Thymus (tissue), 11 donors: ENCODE measurements around the gene TSN. TPM values are rescaled to one million over a fixed set of nuclear protein-coding genes. Genes with fewer than 3 reads are reported as not detected.
A peak's percentile ranks its signal among the peaks of the same experiment; 100 is the strongest.

Experiments used
- DNase-seq, 9 donors: peaks; one replicate each; pipeline ENCODE4 v3.0.0-alpha.2; 2013; ENCODE audit warnings: low spot score in 9 of 9, low read depth in 6 of 9, missing footprints in 1 of 9
- H3K27ac ChIP-seq, 2 donors: one replicate each; pipeline ENCODE4 v1.5.1; 2013; ENCODE audit warnings: control low read depth in 1 of 2, low read depth in 1 of 2, low read length in 1 of 2, mild to moderate bottlenecking in 1 of 2, moderate library complexity in 1 of 2
- H3K27me3 ChIP-seq, 2 donors: one replicate each; pipeline ENCODE4 v1.5.1; 2013; ENCODE audit warnings: low read length in 1 of 2; ENCODE audit not compliant: control insufficient read depth in 2 of 2, insufficient read depth in 1 of 2
- H3K36me3 ChIP-seq, 2 donors: one replicate each; pipeline ENCODE4 v1.5.1; 2013; ENCODE audit warnings: low read length in 1 of 2, mild to moderate bottlenecking in 1 of 2, moderate library complexity in 1 of 2; ENCODE audit not compliant: control insufficient read depth in 2 of 2, insufficient read depth in 2 of 2
- H3K4me1 ChIP-seq, 2 donors: one replicate each; pipeline ENCODE4 v1.5.1; 2013; ENCODE audit warnings: low read length in 2 of 2; ENCODE audit not compliant: control insufficient read depth in 2 of 2, insufficient read depth in 2 of 2
- H3K4me3 ChIP-seq, 2 donors: one replicate each; pipeline ENCODE4 v1.5.1; 2013; ENCODE audit warnings: low read length in 2 of 2, control low read depth in 1 of 2, mild to moderate bottlenecking in 1 of 2
- H3K9me3 ChIP-seq, 2 donors: one replicate each; pipeline ENCODE4 v1.5.1; 2013; ENCODE audit warnings: low read length in 1 of 2, mild to moderate bottlenecking in 1 of 2; ENCODE audit not compliant: control insufficient read depth in 2 of 2, insufficient read depth in 1 of 2
- WGBS: extraction: QIAGEN DNeasy Blood & Tissue Kit; methylation state at CpG from one replicate; pipeline ENCODE4 v1.1.7; 2013; 5-methylcytosine and 5-hydroxymethylcytosine counted together
- polyA plus RNA-seq: library from polyadenylated mRNA; stranded (reverse); fragments of 200-250 nt; gene quantifications from one replicate; pipeline ENCODE4 v1.2.3, GENCODE V29; 2013
- total RNA-seq: library from RNA; stranded (reverse); fragments of 120-200 nt; gene quantifications from one replicate; pipeline ENCODE4 v1.2.4, GENCODE V29; 2013
- donor health status: healthy.

Gene TSN
- total and polyA plus RNA-seq, 2 donors, result 48.0 to 48.5 TPM

GRCh38 chr2:121766624-121767023 is 11.2 kb downstream of the TSN start:
- H3K9me3 ChIP-seq, result no peaks in the 10 kb centered on the region
- H3K27ac ChIP-seq, result peak overlapping the region in 1 of 2 donors; percentile 31
- H3K36me3 ChIP-seq, result peaks cover 44 to 60% of the 10 kb centered on the region in 2 donors
- 94% methylated on average over 1 of the region's 1 CpG for WGBS
- H3K4me1 ChIP-seq, result peaks cover 0 to under 1% of the 10 kb centered on the region in 2 donors
- DNase-seq, result no peak
- H3K27me3 ChIP-seq, result no peaks in the 10 kb centered on the region
- H3K4me3 ChIP-seq, result no peak overlapping the region

DNA sequence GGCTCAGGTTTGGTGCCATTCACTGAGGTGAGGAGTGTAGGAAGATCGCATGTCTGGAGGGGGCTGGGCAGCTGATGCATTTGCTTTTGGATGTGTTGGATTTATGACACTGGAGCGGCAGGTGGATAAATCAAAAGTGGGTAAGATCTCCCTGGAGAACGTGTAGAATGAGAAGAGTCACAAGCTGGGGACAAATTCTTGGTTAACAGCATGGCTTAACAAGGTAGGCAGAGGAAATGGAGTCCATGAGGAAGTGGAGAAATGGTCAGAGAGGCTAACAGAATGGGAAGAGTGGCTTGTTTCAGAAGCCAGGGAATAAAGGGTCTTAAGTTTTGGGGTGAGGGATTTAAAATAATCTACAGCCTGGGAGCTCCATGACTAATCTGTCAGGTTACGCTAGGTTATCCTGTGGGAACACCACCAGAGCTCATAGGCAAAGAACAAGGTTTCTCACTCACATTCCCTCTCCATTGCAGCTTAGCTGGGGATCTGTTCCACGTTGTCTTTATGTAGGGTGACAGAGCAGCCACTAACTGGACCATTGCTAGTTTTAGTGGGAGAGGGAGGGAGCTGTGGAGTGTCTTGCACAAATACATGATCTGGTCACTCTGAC is 12.8 kb downstream of the TSN start:
- peaks cover 44 to 56% of the 10 kb centered on the region in 2 donors for H3K36me3 ChIP-seq
- 94% methylated on average over 5 of the region's 5 CpGs for WGBS

GRCh38 chr2:121771976-121772742 is 16.7 kb downstream of the TSN start:
- DNase-seq, result no peak
- peak overlapping the region; percentile 21 to 26 for H3K27ac ChIP-seq
- 85% methylated on average over 6 of the region's 6 CpGs for WGBS

More for the DNA sequence above, 12.8 kb downstream of the TSN start:
- no peak overlapping the region for H3K4me3 ChIP-seq
- H3K27ac ChIP-seq, result peak overlapping the region in 1 of 2 donors; percentile 38
- no peaks in the 10 kb centered on the region for H3K9me3 ChIP-seq
- peaks cover 0 to 4% of the 10 kb centered on the region in 2 donors for H3K4me1 ChIP-seq
- DNase-seq, result no peak
- H3K27me3 ChIP-seq, result no peaks in the 10 kb centered on the region

GRCh38 chr2:121774235-121774634 is 18.8 kb downstream of the TSN start:
- DNase-seq, result no peak
- WGBS, result 98% methylated on average over 13 of the region's 13 CpGs
- Histone ChIP-seq H3K27me3 (no peaks in the 10 kb centered on the region), H3K36me3 (no peaks in the 10 kb centered on the region), H3K4me1 (peaks cover 0 to 4% of the 10 kb centered on the region in 2 donors), H3K4me3 (no peak overlapping the region), H3K9me3 (no peaks in the 10 kb centered on the region), H3K27ac (no peak overlapping the region)

More at GRCh38 chr2:121771976-121772742, 16.7 kb downstream of the TSN start:
- H3K36me3 ChIP-seq, result peaks cover 15 to 18% of the 10 kb centered on the region in 2 donors
- H3K27me3 ChIP-seq, result no peaks in the 10 kb centered on the region
- peaks cover 0 to 4% of the 10 kb centered on the region in 2 donors for H3K4me1 ChIP-seq
- no peaks in the 10 kb centered on the region for H3K9me3 ChIP-seq
- H3K4me3 ChIP-seq, result no peak overlapping the region

DNA sequence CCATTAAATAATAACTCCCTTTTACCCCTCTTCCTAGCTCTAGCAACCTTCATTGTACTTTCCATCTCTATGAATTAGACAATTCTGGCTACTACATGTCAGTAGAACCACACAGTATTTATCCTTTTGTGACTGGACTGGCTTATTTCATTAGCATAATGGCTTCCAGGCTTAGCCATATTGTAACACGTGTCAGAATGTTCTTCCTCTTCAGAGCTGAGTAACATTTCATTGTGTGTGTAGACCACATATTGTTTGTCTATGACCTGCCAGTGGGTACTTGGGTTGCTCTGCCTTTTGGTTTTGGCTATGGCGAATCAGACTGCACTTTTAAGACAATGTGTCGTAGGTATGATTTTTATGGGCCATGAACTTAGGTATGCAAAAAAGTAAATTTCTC is 20.9 kb downstream of the TSN start:
- peaks cover 0 to 4% of the 10 kb centered on the region in 2 donors for H3K4me1 ChIP-seq
- no peaks in the 10 kb centered on the region for H3K27me3 ChIP-seq
- no peak overlapping the region for H3K4me3 ChIP-seq
- no peak overlapping the region for H3K27ac ChIP-seq
- no peak for DNase-seq
- no peaks in the 10 kb centered on the region for H3K36me3 ChIP-seq
- 93% methylated on average over 3 of the region's 3 CpGs for WGBS
- no peaks in the 10 kb centered on the region for H3K9me3 ChIP-seq

GRCh38 chr2:121776885-121777698 is 21.6 kb downstream of the TSN start:
- WGBS, result 92% methylated on average over 12 of the region's 12 CpGs
- H3K4me1 ChIP-seq, result no peaks in the 10 kb centered on the region
- H3K36me3 ChIP-seq, result no peaks in the 10 kb centered on the region
- H3K27me3 ChIP-seq, result no peaks in the 10 kb centered on the region
- DNase-seq, result no peak
- H3K27ac ChIP-seq, result no peak overlapping the region
- H3K4me3 ChIP-seq, result no peak overlapping the region
- no peaks in the 10 kb centered on the region for H3K9me3 ChIP-seq

DNA sequence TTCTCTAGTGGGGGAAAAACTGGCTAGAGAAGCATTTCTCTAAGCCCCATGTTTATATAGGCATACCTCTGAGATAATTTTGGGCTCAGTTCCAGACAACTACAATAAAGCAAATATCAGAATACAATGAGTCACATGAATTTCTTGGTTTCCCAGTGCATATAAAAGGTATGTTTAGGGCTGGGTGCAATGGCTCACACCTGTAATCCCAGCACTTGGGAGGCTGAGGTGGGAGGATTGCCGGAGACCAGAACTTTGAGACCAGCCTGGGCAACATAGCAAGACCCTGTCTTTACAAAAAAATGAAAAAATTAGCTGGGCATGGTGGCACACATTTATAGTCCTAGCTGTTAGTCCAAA is 22.2 kb downstream of the TSN start:
- 94% methylated on average over 1 of the region's 1 CpG for WGBS
- no peak overlapping the region for H3K27ac ChIP-seq

DNA sequence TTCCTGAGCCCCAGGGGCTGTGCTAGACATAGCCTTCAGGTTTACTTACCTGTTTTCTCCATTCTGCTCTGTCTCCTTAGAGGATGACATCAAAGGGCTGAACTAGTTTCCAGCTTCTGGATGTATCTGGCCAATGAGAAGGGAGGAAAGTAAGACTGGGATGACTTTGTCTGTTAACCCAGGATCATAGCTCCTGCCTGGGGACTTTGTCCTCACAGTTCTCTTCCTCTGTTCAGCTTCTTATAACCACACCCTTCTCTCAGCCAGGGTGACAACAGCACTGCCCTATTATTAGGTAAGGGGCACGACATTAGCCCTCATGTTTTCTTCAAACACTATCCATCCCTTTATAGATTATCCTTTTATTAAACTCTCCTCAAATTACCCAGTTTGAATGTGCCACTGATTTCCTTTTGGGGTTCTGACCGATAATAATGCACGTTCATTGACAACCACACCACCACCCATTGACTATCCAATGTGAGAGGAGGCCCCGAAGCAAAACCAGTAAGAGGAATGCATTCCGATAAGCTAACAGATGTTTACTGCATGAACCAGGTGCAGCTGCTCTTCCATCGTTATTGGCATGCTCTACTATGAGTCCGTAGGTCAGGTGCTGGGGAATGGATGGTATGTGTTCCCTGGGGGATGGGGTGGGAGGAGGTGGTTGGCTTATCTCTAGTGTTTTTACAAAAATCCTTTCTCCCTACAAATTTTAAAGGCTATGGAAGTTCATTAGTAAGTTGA is 23.5 kb downstream of the TSN start:
- no peak for DNase-seq
- H3K9me3 ChIP-seq, result no peaks in the 10 kb centered on the region
- WGBS, result 93% methylated on average over 7 of the region's 7 CpGs
- no peaks in the 10 kb centered on the region for H3K27me3 ChIP-seq
- no peak overlapping the region for H3K27ac ChIP-seq
- no peak overlapping the region for H3K4me3 ChIP-seq
- H3K36me3 ChIP-seq, result no peaks in the 10 kb centered on the region
- no peaks in the 10 kb centered on the region for H3K4me1 ChIP-seq

More for the DNA sequence above, 22.2 kb downstream of the TSN start:
- no peak for DNase-seq
- no peak overlapping the region for H3K4me3 ChIP-seq
- H3K9me3 ChIP-seq, result no peaks in the 10 kb centered on the region
- no peaks in the 10 kb centered on the region for H3K36me3 ChIP-seq
- no peaks in the 10 kb centered on the region for H3K4me1 ChIP-seq
- no peaks in the 10 kb centered on the region for H3K27me3 ChIP-seq
